ENCODE measurements around the gene PLCZ1. TPM values are rescaled to one million over a fixed set of nuclear protein-coding genes. Genes with fewer than 3 reads are reported as not detected.
"Not testable (repeated sequence)": the region's sequence is repeated elsewhere in the genome, so short reads cannot be mapped to it uniquely, and the experiment has no call there.

Gene PLCZ1
- under 1 TPM; 0.44 to 0.90 (median 0.75) TPM for polyA plus RNA-seq (ENCODE audit: insufficient read length in 3 of 3)
- long read RNA-seq, donor 1 = 0 reads
- long read RNA-seq, donor 2 = 0 reads
- long read RNA-seq, donor 3 = 0 reads
- long read RNA-seq, donor 4 = 0 reads
- long read RNA-seq, donor 5 = 0 reads
- long read RNA-seq, donor 6 = 0 reads
- long read RNA-seq, donor 7 = 0 reads
- long read RNA-seq, donor 8 = 0 reads
- long read RNA-seq, donor 9 = 0 reads
- long read RNA-seq, donor 10 = 0 reads
- long read RNA-seq, donor 11 = 0 reads
- long read RNA-seq, donor 12 = 0 reads
- long read RNA-seq, donor 13 = 0 reads
- long read RNA-seq, donor 14 = 0 reads
- long read RNA-seq, donor 15 = 0 reads
- long read RNA-seq, donor 16 = 0 reads

GRCh38 chr12:18737819-18738218 lies at the start of gene PLCZ1, which contains the start of gene CAPZA3:
Gene PLCZ1, minus strand, starts transcription at chr12:18738012. Its CDS starts 641 bp downstream, at chr12:18737371.
Gene CAPZA3, plus strand, starts transcription at chr12:18738119. Its CDS starts 150 bp downstream, at chr12:18738269.
- DNase-seq = no peak

- not testable (repeated sequence) for DNase-seq
These were observed 47.7 kb upstream of the PLCZ1 start for GRCh38 chr12:18785465-18785864.

- DNase-seq = no peak
These were observed 45.0 kb upstream of the PLCZ1 start for GRCh38 chr12:18782827-18783226.

- DNase-seq = not testable (repeated sequence)
These were observed 28.7 kb upstream of the PLCZ1 start for GRCh38 chr12:18766479-18766878.

- DNase-seq = no peak
These were observed 17.5 kb upstream of the PLCZ1 start for GRCh38 chr12:18755341-18755740.

- DNase-seq = no peak
These were observed 16.4 kb upstream of the PLCZ1 start for GRCh38 chr12:18754124-18754707.

GRCh38 chr12:18753481-18754123 lies 15.8 kb upstream of the PLCZ1 start:
- DNase-seq = no peak

- DNase-seq = no peak
These were observed 15.1 kb upstream of the PLCZ1 start for GRCh38 chr12:18752947-18753346.

GRCh38 chr12:18752280-18752920 lies 14.6 kb upstream of the PLCZ1 start:
- DNase-seq = no peak

GRCh38 chr12:18751866-18752265 lies 14.1 kb upstream of the PLCZ1 start:
- no peak for DNase-seq

- DNase-seq = no peak
These were observed 12.3 kb upstream of the PLCZ1 start for GRCh38 chr12:18750085-18750484.

- DNase-seq = no peak
These were observed 11.7 kb upstream of the PLCZ1 start for GRCh38 chr12:18749386-18749957.

GRCh38 chr12:18747895-18748294 lies 10.1 kb upstream of the PLCZ1 start:
- DNase-seq = no peak

GRCh38 chr12:18731156-18731555 lies 6.7 kb downstream of the PLCZ1 start:
- DNase-seq = no peak

- DNase-seq = no peak
These were observed 14.1 kb downstream of the PLCZ1 start for GRCh38 chr12:18723752-18724151.

GRCh38 chr12:18721452-18721851 lies 16.4 kb downstream of the PLCZ1 start:
- no peak for DNase-seq

- no peak for DNase-seq
These were observed 17.1 kb downstream of the PLCZ1 start for GRCh38 chr12:18720690-18721089.

- no peak for DNase-seq
These were observed 17.8 kb downstream of the PLCZ1 start for GRCh38 chr12:18719922-18720510.

GRCh38 chr12:18718462-18718861 lies 19.4 kb downstream of the PLCZ1 start:
- no peak for DNase-seq

- no peak for DNase-seq
These were observed 21.6 kb downstream of the PLCZ1 start for GRCh38 chr12:18716236-18716635.

GRCh38 chr12:18706798-18707197 lies 31.0 kb downstream of the PLCZ1 start:
- no peak for DNase-seq

GRCh38 chr12:18703911-18704310 lies 33.9 kb downstream of the PLCZ1 start:
- no peak for DNase-seq
